GM12878 (cell line): ENCODE measurements around the gene TLR9. TPM values are rescaled to one million over a fixed set of nuclear protein-coding genes. Genes with fewer than 3 reads are reported as not detected.

Source experiments
- ATAC-seq: fragments of 200-7000 bp; cut with Tn5 transposase; 3 replicates; pipeline ENCODE4 v1.9.1; 2020; ENCODE audit warnings: mild to moderate bottlenecking, moderate library complexity
- BruUV-seq: library from RNA; stranded (reverse); fragments of 400-500 nt; replicated peaks from 2 replicates; lab custom pipeline; 2021; lab: Mats Ljungman, UMichigan
- CTCF ChIA-PET: fragments of 300-600 bp; sonication (Branson Sonifier 250); formaldehyde crosslinking; extraction: SDS; loops from one replicate; lab custom pipeline; 2021; ENCODE audit warnings: inconsistent platforms; lab: Yijun Ruan, JAX
- POLR2A ChIA-PET: fragments of 350-600 bp; formaldehyde crosslinking; extraction: SDS; loops from one replicate; lab custom pipeline; 2021; ENCODE audit warnings: inconsistent platforms; lab: Charles Lee
- RAD21 ChIA-PET: fragments of 300-600 bp; sonication (Branson Sonifier 250); formaldehyde crosslinking; loops from one replicate; lab custom pipeline; 2023; ENCODE audit warnings: antibody characterized with exemption; ENCODE audit not compliant: unreplicated experiment; lab: Charles Lee
- SMC1A ChIA-PET: fragments of 300-600 bp; sonication (Branson Sonifier 250); formaldehyde crosslinking; loops from one replicate; lab custom pipeline; 2023; ENCODE audit not compliant: unreplicated experiment, uncharacterized antibody; lab: Charles Lee
- DNase-seq: peaks from one replicate; pipeline ENCODE4 v3.0.0-alpha.2; 2011; ENCODE audit warnings: low read depth, low spot score
- FAIRE-seq: peaks from 3 replicates; lab custom pipeline; 2011; peaks lifted over from hg19 to GRCh38; lab: Jason Lieb, UNC
- H2AFZ ChIP-seq: 2 replicates; pipeline ENCODE4 v1.6.0; 2011; ENCODE audit warnings: low read depth, low read length, control low read depth; ENCODE audit not compliant: control insufficient read depth
- H3K27ac ChIP-seq: 2 replicates; pipeline ENCODE4 v1.5.1; 2011; ENCODE audit warnings: control low read depth; ENCODE audit not compliant: control insufficient read depth, insufficient read depth
- H3K27me3 ChIP-seq, 2 experiments: replicated peaks in 1 of 2; 2 replicates each; pipeline versions ENCODE4 v1.6.0 to v1.6.1; 2011; ENCODE audit warnings: low read length in 1 of 2; ENCODE audit not compliant: control insufficient read depth in 2 of 2, insufficient read depth in 2 of 2
- H3K36me3 ChIP-seq, 2 experiments: 2 replicates each; pipeline ENCODE4 v1.5.1; 2011; ENCODE audit warnings: low read length in 1 of 2; ENCODE audit not compliant: control insufficient read depth in 2 of 2, insufficient read depth in 2 of 2
- H3K4me1 ChIP-seq: 2 replicates; pipeline ENCODE4 v1.6.1; 2011; ENCODE audit warnings: mild to moderate bottlenecking, low read length, moderate library complexity, mixed read lengths; ENCODE audit not compliant: control insufficient read depth, insufficient read depth
- H3K4me2 ChIP-seq: 2 replicates; pipeline ENCODE4 v1.6.0; 2011; ENCODE audit warnings: control low read depth; ENCODE audit not compliant: control insufficient read depth, insufficient read depth
- H3K4me3 ChIP-seq: fragments of 200-600 bp; sonication (generic); 2 replicates; pipeline ENCODE4 v1.5.1; 2016
- H3K79me2 ChIP-seq: 2 replicates; pipeline ENCODE4 v1.6.0; 2011; ENCODE audit warnings: low read length; ENCODE audit not compliant: control insufficient read depth, insufficient read depth
- H3K9ac ChIP-seq: 2 replicates; pipeline ENCODE4 v1.8.0; 2011; ENCODE audit warnings: low read length, control low read depth, mixed read lengths; ENCODE audit not compliant: control insufficient read depth, insufficient read depth
- H3K9me3 ChIP-seq: replicated peaks from 3 replicates; pipeline ENCODE4 v1.5.1; 2011; ENCODE audit warnings: mild to moderate bottlenecking, low read length; ENCODE audit not compliant: control insufficient read depth, insufficient read depth
- H4K20me1 ChIP-seq: 2 replicates; pipeline ENCODE4 v1.6.0; 2011; ENCODE audit not compliant: control insufficient read depth, insufficient read depth
- BCL11A ChIP-seq: IDR thresholded peaks from 2 replicates; pipeline ENCODE4 v1.6.1; 2011; ENCODE audit warnings: low read depth, low read length
- CBX3 ChIP-seq: fragments of 200-600 bp; sonication (generic); IDR thresholded peaks from 2 replicates; pipeline ENCODE4 v1.6.1; 2016; ENCODE audit warnings: low read depth, borderline replicate concordance
- CBX5 ChIP-seq: sonication (generic); IDR thresholded peaks from 2 replicates; pipeline ENCODE4 v1.6.1; 2016; ENCODE audit warnings: low read depth, moderate library complexity, mild to moderate bottlenecking, inconsistent platforms
- HDAC2 ChIP-seq: fragments of 200-600 bp; sonication (generic); IDR thresholded peaks from 2 replicates; pipeline ENCODE4 v1.6.1; 2017
- IKZF1 ChIP-seq: fragments of 450-650 bp; conservative IDR thresholded peaks from 2 replicates; pipeline ENCODE4 v1.6.1; 2017; ENCODE audit warnings: antibody characterized with exemption, mild to moderate bottlenecking
- IRF3 ChIP-seq: fragments of 450-650 bp; IDR thresholded peaks from 2 replicates; pipeline ENCODE4 v1.6.1; 2014; ENCODE audit warnings: mild to moderate bottlenecking
- MAX ChIP-seq: IDR thresholded peaks from 2 replicates; pipeline ENCODE4 v1.6.1; 2012; ENCODE audit warnings: low read depth, low read length, improper control_type of control experiment
- MEF2A ChIP-seq: IDR thresholded peaks from 2 replicates; pipeline ENCODE4 v1.6.1; 2011; ENCODE audit warnings: low read depth, mild to moderate bottlenecking, low read length, moderate library complexity; ENCODE audit not compliant: insufficient read depth
- NKRF ChIP-seq: fragments of 450-650 bp; conservative IDR thresholded peaks from 2 replicates; pipeline ENCODE4 v1.6.1; 2017; ENCODE audit warnings: mild to moderate bottlenecking, moderate library complexity
- TCF3 ChIP-seq: IDR thresholded peaks from 2 replicates; pipeline ENCODE4 v1.6.1; 2012; ENCODE audit warnings: low read depth, mild to moderate bottlenecking, low read length, borderline replicate concordance; ENCODE audit not compliant: insufficient read depth
- WRNIP1 ChIP-seq: IDR thresholded peaks from 2 replicates; pipeline ENCODE4 v1.6.1; 2011; ENCODE audit warnings: low read depth, low read length, improper control_type of control experiment, borderline replicate concordance
- ZBTB33 ChIP-seq: fragments of 450-650 bp; IDR thresholded peaks from 2 replicates; pipeline ENCODE4 v1.6.1; 2017; ENCODE audit warnings: mild to moderate bottlenecking
- ZBTB40 ChIP-seq: fragments of 450-650 bp; IDR thresholded peaks from 2 replicates; pipeline ENCODE4 v1.6.1; 2016; ENCODE audit warnings: mild to moderate bottlenecking, moderate library complexity, borderline replicate concordance
- WGBS: methylation state at CpG from one replicate; pipeline ENCODE4 v1.1.6; 2016; ENCODE audit warnings: low lambda C conversion rate; ENCODE audit not compliant: insufficient replicate concordance, insufficient coverage; ENCODE audit errors: missing lambda C conversion rate; 5-methylcytosine and 5-hydroxymethylcytosine counted together
- in situ Hi-C: fragments of 300-500 bp; cut with MboI; formaldehyde crosslinking; loops from 9 replicates; pipeline ENCODE4 v1.14.3; 2018; ENCODE audit warnings: mixed read lengths
- intact Hi-C: fragments of 100-400 bp; cut with micrococcal nuclease; formaldehyde crosslinking; loops from one replicate; pipeline ENCODE4 v1.14.2; 2022; ENCODE audit not compliant: unreplicated experiment
- polyA plus RNA-seq, 11 experiments: library from polyadenylated mRNA; depleted of rRNA in 4 of 11; unstranded in 6 of 11; stranded (reverse) in 5 of 11; fragments of >200 nt; fragmentation: Nextera tagmentation in 4 of 11; fragmentation: Illumina TruSeq in 1 of 11; extraction: Ambion mirVana in 4 of 11; extraction: Trizol in 1 of 11; gene quantifications; 1 replicate in 1 of 11; 2 replicates in 10 of 11; pipeline versions ENCODE4 v1.2.1 to v1.2.3, GENCODE V29; 2011 to 2016; ENCODE audit warnings: inconsistent platforms in 2 of 11, missing spikeins in 2 of 11, low read depth in 1 of 11
- total RNA-seq, 4 experiments: library from RNA; depleted of rRNA in 3 of 4; stranded (reverse); fragments of >200 nt in 3 of 4; fragmentation: Illumina TruSeq in 1 of 4; extraction: Trizol in 1 of 4; gene quantifications; 2 replicates each; pipeline versions ENCODE4 v1.2.1 to v1.2.3, GENCODE V29; 2013 to 2021

TLR9 gene
- total and polyA plus RNA-seq, 10 of the 15 experiments (the other 5 are each of a cell fraction or from before 2014, with no cell fraction given), result 0.10 to 4.8 (median 0.53) TPM; not detected in 1

- TF ChIP-seq ZBTB40 (no peak), IKZF1 (no peak), TCF3 (no peak)
These were observed 49.8 kb downstream of the TLR9 start (continued) for GRCh38 chr3:52175416-52176179.

- no peak overlapping the region for H3K27ac ChIP-seq
- no peaks in the 10 kb centered on the region for H4K20me1 ChIP-seq
- ChIA-PET SMC1A (no interaction called here), POLR2A (no interaction called here), CTCF (no interaction called here), RAD21 (no interaction called here)
- FAIRE-seq, result no peak
- H3K79me2 ChIP-seq, result no peaks in the 10 kb centered on the region
- 68% methylated on average over 9 of the region's 9 CpGs for WGBS
- H3K4me1 ChIP-seq, result no peaks in the 10 kb centered on the region
- H3K27me3 ChIP-seq, result no peaks in the 10 kb centered on the region
- intact Hi-C loops (no loop called here), in situ Hi-C loops (no loop called here)
- no peak for ATAC-seq
- no peak for DNase-seq
- no peaks in the 10 kb centered on the region for H3K36me3 ChIP-seq
- no peak overlapping the region for H2AFZ ChIP-seq
- H3K9ac ChIP-seq, result no peak overlapping the region
- H3K9me3 ChIP-seq, result no peaks in the 10 kb centered on the region
- no TSS peak for BruUV-seq
- H3K4me3 ChIP-seq, result no peak overlapping the region
- no peak overlapping the region for H3K4me2 ChIP-seq
- no peak for TF ChIP-seq MAX
- no peak for TF ChIP-seq HDAC2
- no peak for TF ChIP-seq CBX3
- TF ChIP-seq BCL11A, result no peak
- no peak for TF ChIP-seq IRF3
- no peak for TF ChIP-seq NKRF
- TF ChIP-seq MEF2A, result no peak
- TF ChIP-seq CBX5, result no peak
- no peak for TF ChIP-seq WRNIP1
- TF ChIP-seq ZBTB33, result no peak
These were observed 50.5 kb downstream of the TLR9 start for GRCh38 chr3:52174896-52175295.
